OCI-LY1 (cell line): ENCODE results near the gene CABYR.

Experiments
- H2AFZ ChIP-seq: fragments of 200-600 bp; sonication (generic), shearing (Covaris generic); 2 replicates; pipeline ENCODE4 v1.6.0; 2014; ENCODE audit warnings: antibody characterized with exemption, mild to moderate bottlenecking, low read length
- H3F3A ChIP-seq: fragments of 200-600 bp; sonication (generic), shearing (Covaris generic); 2 replicates; pipeline ENCODE4 v1.6.0; 2014; ENCODE audit warnings: mild to moderate bottlenecking, antibody characterized with exemption, low read length, moderate library complexity; ENCODE audit not compliant: insufficient read depth
- H3K27ac ChIP-seq: fragments of 200-600 bp; sonication (generic); 2 replicates; pipeline ENCODE4 v1.5.1; 2014; ENCODE audit warnings: low read length, mixed run types, mild to moderate bottlenecking, low read depth; ENCODE audit not compliant: poor library complexity, severe bottlenecking
- H3K27me3 ChIP-seq: fragments of 200-600 bp; sonication (generic); 2 replicates; pipeline ENCODE4 v1.6.0; 2014; ENCODE audit warnings: antibody characterized with exemption, mild to moderate bottlenecking, low read length, moderate library complexity; ENCODE audit not compliant: insufficient read depth
- H3K36me3 ChIP-seq: fragments of 200-600 bp; sonication (generic); 2 replicates; pipeline ENCODE4 v1.6.1; 2014; ENCODE audit warnings: mild to moderate bottlenecking, antibody characterized with exemption, low read length, moderate library complexity, mixed read lengths; ENCODE audit not compliant: insufficient read depth
- H3K4me1 ChIP-seq: fragments of 200-600 bp; sonication (generic); 2 replicates; pipeline ENCODE4 v1.5.1; 2014; ENCODE audit warnings: mild to moderate bottlenecking, low read length, moderate library complexity; ENCODE audit not compliant: insufficient read depth, severe bottlenecking
- H3K4me2 ChIP-seq: fragments of 200-600 bp; sonication (generic), shearing (Covaris generic); 2 replicates; pipeline ENCODE4 v1.6.1; 2014; ENCODE audit warnings: low read length
- H3K4me3 ChIP-seq: fragments of 200-600 bp; sonication (generic); 2 replicates; pipeline ENCODE4 v1.5.1; 2014; ENCODE audit warnings: low read length, low read depth, mild to moderate bottlenecking, mixed read lengths; ENCODE audit not compliant: poor library complexity, severe bottlenecking
- H3K79me2 ChIP-seq: fragments of 200-600 bp; shearing (Covaris generic); 2 replicates; pipeline ENCODE4 v1.6.1; 2016; ENCODE audit warnings: mixed run types, low read length, mixed read lengths; ENCODE audit not compliant: insufficient read depth
- H3K9ac ChIP-seq: fragments of 200-600 bp; sonication (generic), shearing (Covaris generic); 2 replicates; pipeline ENCODE4 v1.6.1; 2014; ENCODE audit warnings: mild to moderate bottlenecking, low read length, mixed read lengths
- H3K9me2 ChIP-seq: fragments of 200-600 bp; sonication (generic), shearing (Covaris generic); 2 replicates; pipeline ENCODE4 v1.6.1; 2014; ENCODE audit warnings: low read depth, mild to moderate bottlenecking, low read length, mixed read lengths
- H3K9me3 ChIP-seq: fragments of 200-600 bp; shearing (Covaris generic); 2 replicates; pipeline ENCODE4 v1.6.1; 2014; ENCODE audit warnings: low read length, mixed read lengths
- H4K20me1 ChIP-seq: fragments of 200-600 bp; sonication (generic), shearing (Covaris generic); 2 replicates; pipeline ENCODE4 v1.6.0; 2016; ENCODE audit warnings: mild to moderate bottlenecking, low read length; ENCODE audit not compliant: insufficient read depth
- EZH2 ChIP-seq: fragments of 200-600 bp; sonication (generic), shearing (Covaris generic); IDR thresholded peaks from 2 replicates; pipeline ENCODE4 v1.8.0; 2017; ENCODE audit warnings: borderline replicate concordance, mixed run types, mild to moderate bottlenecking, antibody characterized with exemption, low read length, moderate library complexity, mixed read lengths
- TF ChIP-seq, protein P1 (sequence below): fragments of 200-600 bp; sonication (generic), shearing (Covaris generic); IDR thresholded peaks from 2 replicates; pipeline ENCODE4 v1.5.1; 2017; ENCODE audit warnings: mild to moderate bottlenecking, antibody characterized with exemption, low read length, moderate library complexity, mixed read lengths

The CABYR gene

DNA sequence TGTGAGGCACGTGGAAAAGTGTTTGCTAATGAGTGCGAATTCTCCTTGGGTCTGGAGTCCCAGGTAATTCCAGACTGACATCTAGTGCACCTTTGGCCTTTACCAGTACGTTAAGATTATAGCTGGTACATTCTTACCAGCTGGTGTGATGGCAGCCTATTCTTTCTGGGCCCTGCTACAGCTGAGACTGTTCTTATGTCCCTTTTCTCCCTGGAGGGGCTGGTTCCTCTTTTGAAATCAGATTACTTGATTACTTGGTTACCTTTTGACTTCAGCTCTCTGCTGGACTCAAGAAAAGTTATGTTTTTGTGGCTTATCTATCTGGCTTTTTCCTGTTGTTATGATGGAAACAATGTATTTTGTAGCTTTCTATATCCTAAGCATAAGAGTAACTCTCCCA, 14.5 kb downstream of the CABYR start:
- no peaks in the 10 kb centered on the region for H4K20me1 ChIP-seq
- H3K27me3 ChIP-seq = no peaks in the 10 kb centered on the region
- H3K4me2 ChIP-seq = no peak overlapping the region
- H3K27ac ChIP-seq = no peak overlapping the region
- no peaks in the 10 kb centered on the region for H3K9me3 ChIP-seq
- H3F3A ChIP-seq = no peaks in the 10 kb centered on the region
- no peak overlapping the region for H3K4me3 ChIP-seq
- H3K79me2 ChIP-seq = no peaks in the 10 kb centered on the region
- no peak for TF ChIP-seq EZH2
- TF ChIP-seq, protein P1, sequence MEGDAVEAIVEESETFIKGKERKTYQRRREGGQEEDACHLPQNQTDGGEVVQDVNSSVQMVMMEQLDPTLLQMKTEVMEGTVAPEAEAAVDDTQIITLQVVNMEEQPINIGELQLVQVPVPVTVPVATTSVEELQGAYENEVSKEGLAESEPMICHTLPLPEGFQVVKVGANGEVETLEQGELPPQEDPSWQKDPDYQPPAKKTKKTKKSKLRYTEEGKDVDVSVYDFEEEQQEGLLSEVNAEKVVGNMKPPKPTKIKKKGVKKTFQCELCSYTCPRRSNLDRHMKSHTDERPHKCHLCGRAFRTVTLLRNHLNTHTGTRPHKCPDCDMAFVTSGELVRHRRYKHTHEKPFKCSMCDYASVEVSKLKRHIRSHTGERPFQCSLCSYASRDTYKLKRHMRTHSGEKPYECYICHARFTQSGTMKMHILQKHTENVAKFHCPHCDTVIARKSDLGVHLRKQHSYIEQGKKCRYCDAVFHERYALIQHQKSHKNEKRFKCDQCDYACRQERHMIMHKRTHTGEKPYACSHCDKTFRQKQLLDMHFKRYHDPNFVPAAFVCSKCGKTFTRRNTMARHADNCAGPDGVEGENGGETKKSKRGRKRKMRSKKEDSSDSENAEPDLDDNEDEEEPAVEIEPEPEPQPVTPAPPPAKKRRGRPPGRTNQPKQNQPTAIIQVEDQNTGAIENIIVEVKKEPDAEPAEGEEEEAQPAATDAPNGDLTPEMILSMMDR = no peak
- H3K36me3 ChIP-seq = no peaks in the 10 kb centered on the region
- H3K9me2 ChIP-seq = no peaks in the 10 kb centered on the region
- H3K4me1 ChIP-seq = no peaks in the 10 kb centered on the region
- H2AFZ ChIP-seq = no peak overlapping the region
- no peak overlapping the region for H3K9ac ChIP-seq

DNA sequence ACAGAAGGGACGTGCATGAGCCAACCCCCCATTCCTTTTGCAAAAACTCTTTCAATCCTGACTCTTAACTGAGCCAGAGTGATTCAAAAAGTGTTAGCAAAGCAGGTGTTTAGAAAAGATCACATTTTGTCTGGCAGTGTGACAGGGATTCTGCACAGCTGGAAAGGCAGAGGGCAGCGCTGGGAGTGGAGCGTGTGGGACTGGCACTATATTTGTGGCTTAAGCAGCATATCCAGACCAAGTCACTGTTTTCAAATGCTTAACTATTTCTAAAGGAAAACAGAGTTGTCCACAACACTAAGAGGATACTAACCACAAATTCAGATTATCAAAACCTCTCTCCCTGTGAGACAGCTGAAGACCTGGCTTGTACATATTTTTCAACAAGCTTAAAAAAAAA, 19.0 kb downstream of the CABYR start:
- no peaks in the 10 kb centered on the region for H3F3A ChIP-seq
- no peaks in the 10 kb centered on the region for H3K79me2 ChIP-seq
- no peaks in the 10 kb centered on the region for H3K36me3 ChIP-seq
- no peaks in the 10 kb centered on the region for H3K27me3 ChIP-seq
- no peak overlapping the region for H3K27ac ChIP-seq
- H3K4me1 ChIP-seq = no peaks in the 10 kb centered on the region
- no peak overlapping the region for H2AFZ ChIP-seq
- H4K20me1 ChIP-seq = no peaks in the 10 kb centered on the region
- no peaks in the 10 kb centered on the region for H3K9me3 ChIP-seq
- no peaks in the 10 kb centered on the region for H3K9me2 ChIP-seq
- H3K4me2 ChIP-seq = no peak overlapping the region
- H3K4me3 ChIP-seq = no peak overlapping the region
- TF ChIP-seq EZH2 = no peak
- TF ChIP-seq, protein P1 = no peak
- no peak overlapping the region for H3K9ac ChIP-seq

DNA sequence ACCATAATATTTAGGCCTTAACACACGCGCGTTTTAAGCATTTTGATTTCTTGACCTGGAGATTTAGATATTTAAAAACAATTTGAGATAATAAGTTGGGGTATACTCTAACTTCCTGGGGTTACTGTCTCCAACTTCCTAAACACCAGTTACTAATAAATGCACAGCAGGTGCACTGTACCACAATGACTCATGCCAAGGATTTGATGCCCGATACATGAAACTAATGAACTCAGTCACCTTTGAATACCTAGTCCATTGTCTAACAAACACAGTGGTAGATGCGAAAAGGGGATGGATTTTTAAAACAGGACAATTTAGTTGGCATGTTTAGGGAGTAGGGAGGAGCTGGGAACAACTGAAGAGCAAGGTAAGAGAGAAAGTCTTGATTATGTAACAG, 21.2 kb downstream of the CABYR start:
- no peaks in the 10 kb centered on the region for H3K4me1 ChIP-seq
- H3K9me2 ChIP-seq = no peaks in the 10 kb centered on the region
- no peak overlapping the region for H3K4me3 ChIP-seq
- H3K9me3 ChIP-seq = no peaks in the 10 kb centered on the region
- no peak for TF ChIP-seq EZH2
- TF ChIP-seq, protein P1 = no peak
- H2AFZ ChIP-seq = no peak overlapping the region
- no peaks in the 10 kb centered on the region for H3K27me3 ChIP-seq
- no peak overlapping the region for H3K9ac ChIP-seq
- H3K4me2 ChIP-seq = no peak overlapping the region
- no peaks in the 10 kb centered on the region for H3F3A ChIP-seq
- no peaks in the 10 kb centered on the region for H4K20me1 ChIP-seq
- no peaks in the 10 kb centered on the region for H3K79me2 ChIP-seq
- no peaks in the 10 kb centered on the region for H3K36me3 ChIP-seq
- no peak overlapping the region for H3K27ac ChIP-seq
